Nephron progenitor cell (in vitro differentiated cells): ENCODE results near the gene PTAFR.

ENCODE experiments used
- DNase-seq: peaks from one replicate; pipeline ENCODE4 v3.0.0; 2021
- H3K27ac Mint-ChIP-seq: 2 replicates; pipeline ENCODE4 v1.8.0; 2021; ENCODE audit warnings: mild to moderate bottlenecking, moderate library complexity, mixed read lengths
- H3K27me3 Mint-ChIP-seq: 2 replicates; pipeline ENCODE4 v1.8.0; 2021; ENCODE audit warnings: mild to moderate bottlenecking, low read depth, mixed read lengths; ENCODE audit not compliant: poor library complexity
- H3K36me3 Mint-ChIP-seq: 2 replicates; pipeline ENCODE4 v1.8.0; 2021; ENCODE audit warnings: low read depth, mixed read lengths
- H3K4me1 Mint-ChIP-seq: 2 replicates; pipeline ENCODE4 v1.8.0; 2021; ENCODE audit warnings: mixed read lengths
- H3K4me3 Mint-ChIP-seq: 2 replicates; pipeline ENCODE4 v1.8.0; 2021; ENCODE audit warnings: mild to moderate bottlenecking, moderate library complexity, mixed read lengths
- H3K9me3 Mint-ChIP-seq: 2 replicates; pipeline ENCODE4 v1.8.0; 2021; ENCODE audit warnings: mild to moderate bottlenecking, moderate library complexity, mixed read lengths
- CTCF ChIP-seq: fragments of 200-600 bp; sonication (generic); IDR thresholded peaks from 2 replicates; pipeline ENCODE4 v1.5.0; 2021; ENCODE audit warnings: antibody characterized with exemption

The PTAFR gene

GRCh38 chr1:28136922-28137613 is 39.4 kb downstream of the PTAFR start:
- H3K4me3 Mint-ChIP-seq, result no peak overlapping the region
- H3K27me3 Mint-ChIP-seq, result peaks cover 4% of the 10 kb centered on the region
- H3K9me3 Mint-ChIP-seq, result peaks cover 21% of the 10 kb centered on the region
- TF ChIP-seq CTCF, result no peak
- no peak overlapping the region for H3K27ac Mint-ChIP-seq
- peaks cover 22% of the 10 kb centered on the region for H3K4me1 Mint-ChIP-seq
- no peak for DNase-seq
- no peaks in the 10 kb centered on the region for H3K36me3 Mint-ChIP-seq

- no peak for DNase-seq
- Mint-ChIP-seq H3K27ac (no peak overlapping the region), H3K4me1 (peaks cover 25% of the 10 kb centered on the region), H3K4me3 (no peak overlapping the region), H3K27me3 (peaks cover 4% of the 10 kb centered on the region), H3K9me3 (peaks cover 21% of the 10 kb centered on the region), H3K36me3 (no peaks in the 10 kb centered on the region)
- TF ChIP-seq CTCF, result no peak
Observed at GRCh38 chr1:28136169-28136921, 40.1 kb downstream of the PTAFR start.

GRCh38 chr1:28135371-28136168 is 40.9 kb downstream of the PTAFR start:
- Mint-ChIP-seq H3K27ac (no peak overlapping the region), H3K9me3 (peaks cover 21% of the 10 kb centered on the region), H3K4me3 (no peak overlapping the region), H3K36me3 (no peaks in the 10 kb centered on the region), H3K4me1 (peaks cover 25% of the 10 kb centered on the region), H3K27me3 (peaks cover 4% of the 10 kb centered on the region)
- no peak for DNase-seq
- TF ChIP-seq CTCF, result no peak

- H3K36me3 Mint-ChIP-seq, result no peaks in the 10 kb centered on the region
- TF ChIP-seq CTCF, result no peak
- peaks cover 25% of the 10 kb centered on the region for H3K4me1 Mint-ChIP-seq
- peaks cover 21% of the 10 kb centered on the region for H3K9me3 Mint-ChIP-seq
- H3K4me3 Mint-ChIP-seq, result no peak overlapping the region
- peaks cover 10% of the 10 kb centered on the region for H3K27me3 Mint-ChIP-seq
- no peak for DNase-seq
- H3K27ac Mint-ChIP-seq, result no peak overlapping the region
Observed at GRCh38 chr1:28134651-28135207, 41.8 kb downstream of the PTAFR start.

GRCh38 chr1:28132171-28133167 is 44.0 kb downstream of the PTAFR start:
- Mint-ChIP-seq H3K27ac (peak overlapping the region; percentile 68), H3K36me3 (no peaks in the 10 kb centered on the region), H3K27me3 (peaks cover 30% of the 10 kb centered on the region), H3K9me3 (peaks cover 21% of the 10 kb centered on the region), H3K4me3 (no peak overlapping the region), H3K4me1 (peaks cover 25% of the 10 kb centered on the region)
- DNase-seq, result no peak
- no peak for TF ChIP-seq CTCF
